IPS-15b (cell line): Measurements from ENCODE around the gene JAG2.
"Not testable (repeated sequence)": the region's sequence is repeated elsewhere in the genome, so short reads cannot be mapped to it uniquely, and the experiment has no call there.

Experiments
- H3K27me3 ChIP-seq: one replicate; pipeline ENCODE4 v1.6.1; 2013; ENCODE audit warnings: low read length; ENCODE audit not compliant: control insufficient read depth, insufficient read depth
- H3K36me3 ChIP-seq: one replicate; pipeline ENCODE4 v1.6.1; 2013; ENCODE audit warnings: low read length; ENCODE audit not compliant: control insufficient read depth, insufficient read depth
- H3K4me1 ChIP-seq: one replicate; pipeline ENCODE4 v1.6.1; 2013; ENCODE audit warnings: mild to moderate bottlenecking, low read length; ENCODE audit not compliant: control insufficient read depth, insufficient read depth
- H3K4me3 ChIP-seq: one replicate; pipeline ENCODE4 v1.5.1; 2013; ENCODE audit warnings: low read depth, low read length
- H3K9ac ChIP-seq: one replicate; pipeline ENCODE4 v1.6.1; 2013; ENCODE audit warnings: low read depth, mild to moderate bottlenecking, low read length
- H3K9me3 ChIP-seq: one replicate; pipeline ENCODE4 v1.6.1; 2013; ENCODE audit warnings: mild to moderate bottlenecking, low read length; ENCODE audit not compliant: control insufficient read depth, insufficient read depth

The JAG2 gene

GRCh38 chr14:105123064-105123665 lies 45.4 kb downstream of the JAG2 start:
- no peaks in the 10 kb centered on the region for H3K4me1 ChIP-seq
- no peaks in the 10 kb centered on the region for H3K27me3 ChIP-seq
- peaks cover 5% of the 10 kb centered on the region for H3K9me3 ChIP-seq
- no peak overlapping the region for H3K9ac ChIP-seq
- H3K4me3 ChIP-seq = no peak overlapping the region
- H3K36me3 ChIP-seq = no peaks in the 10 kb centered on the region

- no peak overlapping the region for H3K9ac ChIP-seq
- no peaks in the 10 kb centered on the region for H3K4me1 ChIP-seq
- H3K36me3 ChIP-seq = no peaks in the 10 kb centered on the region
- H3K9me3 ChIP-seq = peaks cover 5% of the 10 kb centered on the region
- H3K27me3 ChIP-seq = no peaks in the 10 kb centered on the region
- no peak overlapping the region for H3K4me3 ChIP-seq
These were observed 48.5 kb downstream of the JAG2 start for GRCh38 chr14:105120056-105120455.

GRCh38 chr14:105119408-105120025 lies 49.1 kb downstream of the JAG2 start:
- H3K36me3 ChIP-seq = no peaks in the 10 kb centered on the region
- no peaks in the 10 kb centered on the region for H3K27me3 ChIP-seq
- H3K4me1 ChIP-seq = no peaks in the 10 kb centered on the region
- H3K4me3 ChIP-seq = no peak overlapping the region
- H3K9ac ChIP-seq = no peak overlapping the region
- peaks cover 5% of the 10 kb centered on the region for H3K9me3 ChIP-seq

DNA sequence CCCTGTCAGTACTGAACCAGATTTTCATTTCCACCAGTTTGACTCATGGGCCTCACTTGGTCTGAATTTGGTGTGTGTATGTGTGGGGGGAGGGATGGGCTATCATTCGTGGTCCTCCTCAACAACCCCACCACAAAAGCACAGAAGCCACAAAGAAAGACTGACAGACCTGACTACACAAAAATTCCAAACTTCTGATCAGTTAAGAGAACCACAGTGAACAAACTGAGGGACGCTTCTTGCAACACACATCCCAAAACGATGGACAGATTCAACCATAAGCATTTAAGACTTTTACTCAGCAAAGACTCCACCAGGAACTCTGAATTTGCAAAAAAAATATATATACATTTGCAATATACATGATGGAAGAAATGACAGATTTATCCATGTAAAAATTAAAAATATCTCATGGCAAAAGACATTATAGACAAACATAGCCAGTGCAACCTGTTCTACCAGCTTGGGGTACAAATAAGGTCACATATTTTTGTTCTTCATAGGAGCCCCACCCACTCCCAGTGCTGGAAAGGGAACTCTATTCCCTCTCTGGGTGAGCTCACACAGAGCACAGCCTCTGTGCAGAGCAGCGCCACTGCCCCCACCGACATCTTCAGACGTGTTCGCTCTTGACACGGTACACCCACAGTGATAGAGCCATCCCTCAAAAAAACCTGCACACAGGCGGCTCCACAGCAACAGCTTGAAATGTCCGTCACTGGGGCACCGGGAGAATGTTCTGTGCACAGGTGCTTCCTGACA lies 49.7 kb downstream of the JAG2 start:
- no peaks in the 10 kb centered on the region for H3K27me3 ChIP-seq
- H3K9ac ChIP-seq = no peak overlapping the region
- no peaks in the 10 kb centered on the region for H3K36me3 ChIP-seq
- H3K9me3 ChIP-seq = peaks cover 5% of the 10 kb centered on the region
- H3K4me1 ChIP-seq = no peaks in the 10 kb centered on the region
- H3K4me3 ChIP-seq = no peak overlapping the region

DNA sequence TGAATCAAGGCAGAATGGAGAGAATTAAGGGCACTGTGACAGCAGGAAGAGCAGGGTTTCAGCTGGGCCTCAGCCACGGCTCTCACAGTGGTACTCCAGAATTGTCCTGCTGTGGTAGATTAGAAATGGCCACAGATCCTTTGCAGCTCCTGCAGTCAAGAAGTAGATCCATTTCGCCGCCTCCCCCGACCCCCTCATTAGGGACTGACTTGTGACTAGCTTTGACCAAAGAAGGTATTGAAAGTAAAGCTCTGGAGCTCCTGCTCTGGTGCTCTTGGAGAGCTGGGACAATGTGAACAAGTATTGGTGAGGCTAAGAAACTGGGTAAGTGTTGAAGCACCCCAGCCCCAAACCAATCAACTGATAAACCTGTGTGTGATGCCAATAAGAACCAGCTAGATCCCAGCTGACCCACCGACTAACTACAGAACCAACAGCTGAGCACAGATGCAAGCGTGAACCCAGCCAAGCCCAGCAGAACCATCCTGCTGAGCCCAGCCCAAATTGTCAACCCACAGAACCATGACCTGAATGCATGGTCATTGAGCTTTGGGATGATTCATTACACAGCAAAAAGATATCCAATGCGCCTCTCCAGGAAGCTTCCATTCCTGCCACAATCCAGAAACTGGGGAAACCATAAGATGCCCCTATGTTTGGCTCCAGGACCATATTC lies 50.7 kb downstream of the JAG2 start:
- Histone ChIP-seq H3K9ac (no peak overlapping the region), H3K4me3 (no peak overlapping the region), H3K4me1 (no peaks in the 10 kb centered on the region), H3K36me3 (no peaks in the 10 kb centered on the region), H3K27me3 (no peaks in the 10 kb centered on the region), H3K9me3 (peaks cover 5% of the 10 kb centered on the region)

- peaks cover 2% of the 10 kb centered on the region for H3K9me3 ChIP-seq
- no peaks in the 10 kb centered on the region for H3K27me3 ChIP-seq
- H3K4me3 ChIP-seq = no peak overlapping the region
- no peaks in the 10 kb centered on the region for H3K4me1 ChIP-seq
- no peak overlapping the region for H3K9ac ChIP-seq
- no peaks in the 10 kb centered on the region for H3K36me3 ChIP-seq
These were observed 51.3 kb downstream of the JAG2 start for GRCh38 chr14:105117257-105117646.

- Histone ChIP-seq H3K27me3 (no peaks in the 10 kb centered on the region), H3K9ac (no peak overlapping the region), H3K4me1 (no peaks in the 10 kb centered on the region), H3K4me3 (no peak overlapping the region), H3K9me3 (no peaks in the 10 kb centered on the region), H3K36me3 (no peaks in the 10 kb centered on the region)
These were observed 51.9 kb downstream of the JAG2 start for GRCh38 chr14:105116451-105117256.

GRCh38 chr14:105109243-105109642 lies 59.3 kb downstream of the JAG2 start:
- H3K4me1 ChIP-seq, H3K27me3 ChIP-seq, H3K36me3 ChIP-seq, H3K4me3 ChIP-seq, H3K9me3 ChIP-seq, H3K9ac ChIP-seq: not testable (repeated sequence)

GRCh38 chr14:105108516-105108864 lies 60.1 kb downstream of the JAG2 start:
- no peak overlapping the region for H3K4me3 ChIP-seq
- H3K27me3 ChIP-seq = peaks cover 2% of the 10 kb centered on the region
- no peaks in the 10 kb centered on the region for H3K36me3 ChIP-seq
- H3K4me1 ChIP-seq = no peaks in the 10 kb centered on the region
- H3K9ac ChIP-seq = no peak overlapping the region
- no peaks in the 10 kb centered on the region for H3K9me3 ChIP-seq

DNA sequence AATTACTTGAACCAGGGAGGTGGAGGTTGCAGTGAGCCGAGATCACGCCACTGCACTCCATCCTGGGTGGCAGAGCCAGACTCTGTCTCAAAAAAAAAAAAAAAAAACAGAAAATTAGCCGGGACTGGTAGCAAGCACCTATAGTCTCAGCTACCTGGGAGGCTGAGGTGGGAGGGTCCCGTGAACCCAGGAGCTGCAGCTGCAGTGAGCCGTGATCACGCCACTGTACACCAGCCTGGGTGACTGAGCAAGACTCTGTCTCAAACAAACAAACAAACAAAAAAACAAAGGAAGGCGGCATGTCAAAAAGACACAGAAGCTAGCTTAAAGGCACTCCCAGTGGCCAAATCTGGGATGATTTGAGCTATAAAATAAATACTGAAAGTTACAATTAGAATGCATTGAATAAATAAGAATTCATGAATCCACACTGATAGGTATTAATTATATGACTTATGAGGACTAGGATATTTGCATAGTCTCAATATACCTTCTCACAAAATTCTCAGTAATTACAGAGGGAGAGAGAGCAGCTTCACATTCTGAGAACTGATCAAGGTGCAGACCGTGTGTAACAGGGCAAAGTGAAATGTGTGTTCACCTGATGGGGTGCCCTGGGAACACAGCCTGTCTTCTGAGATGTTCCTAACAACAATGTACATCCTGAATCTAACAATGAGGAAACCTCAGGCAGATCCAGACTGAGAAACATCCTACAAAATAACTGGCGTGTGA lies 60.6 kb downstream of the JAG2 start:
- Histone ChIP-seq H3K36me3 (no peaks in the 10 kb centered on the region), H3K27me3 (peaks cover 2% of the 10 kb centered on the region)

DNA sequence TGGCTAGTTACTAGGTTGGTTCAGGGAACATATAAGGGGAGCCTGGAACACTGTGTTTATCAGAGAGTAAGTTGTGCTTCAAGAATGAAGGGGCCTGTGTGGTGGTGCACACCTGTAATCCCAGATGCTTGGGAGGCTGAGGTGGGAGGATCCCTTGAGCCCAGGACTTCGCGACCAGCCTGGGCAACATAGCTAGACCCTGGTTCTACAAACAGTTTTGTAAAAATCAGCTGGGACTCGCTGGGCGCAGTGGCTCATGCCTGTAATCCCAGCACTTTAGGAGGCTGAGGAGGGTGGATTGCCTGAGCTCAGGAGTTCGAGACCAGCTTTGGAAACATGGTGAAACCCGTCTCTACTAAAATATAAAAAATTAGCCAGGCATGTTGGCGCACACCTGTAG lies 61.2 kb downstream of the JAG2 start:
- Histone ChIP-seq H3K9me3 (no peaks in the 10 kb centered on the region), H3K9ac (no peak overlapping the region), H3K27me3 (peaks cover 2% of the 10 kb centered on the region), H3K36me3 (no peaks in the 10 kb centered on the region), H3K4me3 (no peak overlapping the region), H3K4me1 (no peaks in the 10 kb centered on the region)

More for the DNA sequence above, 60.6 kb downstream of the JAG2 start:
- H3K4me3 ChIP-seq = no peak overlapping the region
- no peak overlapping the region for H3K9ac ChIP-seq
- H3K4me1 ChIP-seq = no peaks in the 10 kb centered on the region
- H3K9me3 ChIP-seq = no peaks in the 10 kb centered on the region
